Nephron (organoid): ENCODE data around the gene NFX1.

Experiments used
- H3K27ac Mint-ChIP-seq, 3 experiments: 2 replicates each; pipeline ENCODE4 v1.8.0; 2020; ENCODE audit warnings: mixed read lengths in 3 of 3, mild to moderate bottlenecking in 2 of 3, moderate library complexity in 1 of 3
- H3K27me3 Mint-ChIP-seq: 2 replicates; pipeline ENCODE4 v1.8.0; 2021; ENCODE audit warnings: low read depth, mild to moderate bottlenecking, moderate library complexity, mixed read lengths
- H3K36me3 Mint-ChIP-seq: 2 replicates; pipeline ENCODE4 v1.8.0; 2020; ENCODE audit warnings: low read depth, mixed read lengths
- H3K4me1 Mint-ChIP-seq: 2 replicates; pipeline ENCODE4 v1.8.0; 2020; ENCODE audit warnings: mixed read lengths
- H3K4me3 Mint-ChIP-seq, 3 experiments: 2 replicates each; pipeline ENCODE4 v1.8.0; 2020; ENCODE audit warnings: mild to moderate bottlenecking in 3 of 3, mixed read lengths in 3 of 3, moderate library complexity in 2 of 3
- H3K9me3 Mint-ChIP-seq: 2 replicates; pipeline ENCODE4 v1.8.0; 2020; ENCODE audit warnings: mixed read lengths
- TF ChIP-seq, protein P1 (sequence below), 3 experiments: fragments of 200-600 bp; sonication (generic); IDR thresholded peaks; one replicate each; pipeline ENCODE4 v1.5.0; 2021; ENCODE audit warnings: antibody characterized with exemption in 3 of 3; ENCODE audit not compliant: unreplicated experiment in 3 of 3

The NFX1 gene

DNA sequence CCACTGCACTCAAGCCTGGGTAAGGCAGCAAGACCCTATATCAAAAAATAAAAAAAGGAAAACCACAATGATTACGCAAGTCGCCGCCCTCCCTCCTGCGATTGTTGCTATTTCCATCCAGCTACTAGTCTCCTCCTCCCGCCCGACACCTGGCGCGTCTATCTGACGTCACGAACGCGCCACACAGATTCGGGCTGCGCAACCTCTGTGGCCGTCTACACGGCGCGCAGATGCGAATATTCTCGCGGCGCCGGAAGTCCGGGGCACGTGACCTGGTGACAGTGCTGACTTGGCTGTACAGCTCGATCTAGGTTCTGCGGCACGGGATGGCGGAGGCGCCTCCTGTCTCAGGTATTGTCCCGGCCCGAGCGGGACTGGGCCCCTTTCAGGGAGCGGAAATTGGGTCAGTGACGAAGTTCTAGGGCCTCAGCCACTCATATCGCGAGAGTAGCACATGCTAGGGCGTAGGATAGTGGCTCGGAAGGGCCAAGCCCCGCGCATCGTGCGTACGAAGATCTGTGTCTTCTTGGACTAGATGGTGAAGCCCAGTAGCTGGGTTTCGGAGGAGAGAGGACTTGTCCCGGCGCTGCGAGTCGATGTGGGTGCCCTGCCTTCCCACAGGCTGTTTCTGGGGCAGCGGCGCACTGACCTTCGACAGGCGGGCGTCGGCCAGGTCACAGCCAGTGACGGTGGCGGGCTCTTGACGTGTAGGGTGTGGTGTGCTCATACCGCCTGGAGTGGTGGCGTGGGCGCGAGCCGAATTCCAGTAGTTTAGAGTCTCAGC lies at the start of gene NFX1:
Gene NFX1 (plus strand): TSS at position 270 of the 784 bp plus-strand sequence. CDS start 57 bp downstream, at position 327.
- H3K36me3 Mint-ChIP-seq = peaks cover 18% of the 10 kb centered on the region

DNA sequence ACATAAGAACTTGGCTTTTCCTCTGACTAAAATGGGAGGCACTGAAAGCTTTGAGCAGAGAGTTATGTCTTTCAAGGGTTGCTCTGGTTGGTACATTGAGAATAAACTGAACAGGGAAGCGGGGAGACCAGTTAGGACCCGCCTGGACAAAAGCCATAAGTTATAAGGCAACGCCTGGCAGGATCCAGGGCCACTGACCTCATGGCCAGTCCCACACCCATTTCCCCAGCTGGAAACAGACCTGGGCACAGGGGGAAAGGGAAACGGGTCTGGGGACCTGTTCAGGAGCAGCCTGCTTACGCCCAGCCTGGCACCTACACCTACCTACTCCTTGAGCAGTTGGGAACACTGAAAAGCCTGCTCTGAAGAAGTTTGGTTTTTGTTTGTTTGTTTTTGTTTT lies 49.0 kb upstream of the NFX1 start:
- Mint-ChIP-seq H3K4me1 (peaks cover 7% of the 10 kb centered on the region), H3K27me3 (peaks cover 13% of the 10 kb centered on the region)
- TF ChIP-seq, protein P1, sequence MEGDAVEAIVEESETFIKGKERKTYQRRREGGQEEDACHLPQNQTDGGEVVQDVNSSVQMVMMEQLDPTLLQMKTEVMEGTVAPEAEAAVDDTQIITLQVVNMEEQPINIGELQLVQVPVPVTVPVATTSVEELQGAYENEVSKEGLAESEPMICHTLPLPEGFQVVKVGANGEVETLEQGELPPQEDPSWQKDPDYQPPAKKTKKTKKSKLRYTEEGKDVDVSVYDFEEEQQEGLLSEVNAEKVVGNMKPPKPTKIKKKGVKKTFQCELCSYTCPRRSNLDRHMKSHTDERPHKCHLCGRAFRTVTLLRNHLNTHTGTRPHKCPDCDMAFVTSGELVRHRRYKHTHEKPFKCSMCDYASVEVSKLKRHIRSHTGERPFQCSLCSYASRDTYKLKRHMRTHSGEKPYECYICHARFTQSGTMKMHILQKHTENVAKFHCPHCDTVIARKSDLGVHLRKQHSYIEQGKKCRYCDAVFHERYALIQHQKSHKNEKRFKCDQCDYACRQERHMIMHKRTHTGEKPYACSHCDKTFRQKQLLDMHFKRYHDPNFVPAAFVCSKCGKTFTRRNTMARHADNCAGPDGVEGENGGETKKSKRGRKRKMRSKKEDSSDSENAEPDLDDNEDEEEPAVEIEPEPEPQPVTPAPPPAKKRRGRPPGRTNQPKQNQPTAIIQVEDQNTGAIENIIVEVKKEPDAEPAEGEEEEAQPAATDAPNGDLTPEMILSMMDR (IDR thresholded peaks at IDR 0.05; ENCODE audit: unreplicated experiment in 3 of 3) = no peak

More for the DNA sequence above, at the start of gene NFX1:
- Mint-ChIP-seq H3K4me1 (peaks cover 30% of the 10 kb centered on the region), H3K9me3 (no peaks in the 10 kb centered on the region), H3K27me3 (no peaks in the 10 kb centered on the region), H3K27ac (peak within 1 kb of the TSS; percentile 97 to 100 (median 98)), H3K4me3 (peak within 1 kb of the TSS; percentile 96 to 99 (median 98))
- TF ChIP-seq, protein P1 (IDR thresholded peaks at IDR 0.05; ENCODE audit: unreplicated experiment in 3 of 3) = no peak

DNA sequence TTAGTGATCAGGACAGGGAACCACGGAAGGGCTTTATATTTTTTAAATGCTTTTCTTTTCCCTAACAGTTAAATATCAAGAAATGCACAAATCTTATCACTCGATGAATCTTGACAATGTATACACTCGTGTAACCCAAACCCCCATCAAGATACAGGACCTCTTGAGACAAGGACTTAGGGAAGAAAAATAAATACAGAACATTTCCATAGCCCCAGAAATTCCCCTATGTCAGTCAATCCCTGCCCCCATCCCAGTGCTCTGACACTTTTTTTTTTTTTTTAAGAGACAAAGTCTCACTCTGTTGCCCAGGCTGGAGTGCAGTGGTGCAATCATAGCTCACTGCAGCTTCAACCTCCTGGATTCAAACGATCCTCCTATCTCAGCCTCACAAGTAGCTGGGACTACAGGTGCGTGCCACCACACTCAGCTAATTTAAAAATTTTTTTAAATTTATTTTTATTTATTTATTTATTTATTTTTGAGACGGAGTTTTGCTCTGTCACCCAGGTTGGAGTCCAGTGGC lies 47.6 kb upstream of the NFX1 start:
- no peak overlapping the region for H3K27ac Mint-ChIP-seq
- peaks cover 7% of the 10 kb centered on the region for H3K4me1 Mint-ChIP-seq
- peaks cover 4% of the 10 kb centered on the region for H3K27me3 Mint-ChIP-seq
- H3K9me3 Mint-ChIP-seq = no peaks in the 10 kb centered on the region
- no peak overlapping the region for H3K4me3 Mint-ChIP-seq
- H3K36me3 Mint-ChIP-seq = peaks cover 5% of the 10 kb centered on the region
- TF ChIP-seq, protein P1 (IDR thresholded peaks at IDR 0.05; ENCODE audit: unreplicated experiment in 3 of 3) = no peak

More for the DNA sequence above, 49.0 kb upstream of the NFX1 start:
- Mint-ChIP-seq H3K4me3 (no peak overlapping the region), H3K9me3 (no peaks in the 10 kb centered on the region), H3K36me3 (no peaks in the 10 kb centered on the region), H3K27ac (no peak overlapping the region)

DNA sequence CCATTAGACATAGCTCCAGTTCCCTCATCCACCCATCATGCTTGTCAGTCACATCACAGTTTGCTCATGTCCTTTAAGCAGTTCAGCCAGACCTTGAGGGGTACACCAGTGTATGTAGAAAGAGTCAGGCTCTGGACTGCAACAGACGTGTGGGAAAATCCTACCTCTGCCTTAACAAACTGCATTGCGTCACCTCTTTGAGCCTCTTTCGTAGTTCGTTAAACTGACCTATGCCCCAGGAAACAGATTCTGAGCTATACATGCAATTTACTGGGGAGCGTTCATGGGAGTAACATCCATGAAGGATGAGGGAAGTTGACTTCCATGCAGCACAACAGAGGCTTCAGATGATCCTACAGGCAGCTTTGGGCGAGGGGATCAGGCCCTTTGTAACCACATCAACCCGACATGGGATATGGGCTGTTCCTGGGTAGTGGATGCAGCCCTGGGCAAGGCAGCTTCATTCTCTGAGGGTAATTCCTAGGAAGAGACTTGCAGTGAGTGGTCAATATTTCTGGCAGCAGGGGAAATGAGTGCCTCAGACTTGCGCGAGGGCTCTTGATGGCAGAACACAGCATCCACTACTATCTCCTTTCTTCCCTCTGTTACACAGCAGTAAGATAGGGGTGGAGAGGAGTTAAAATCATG lies 46.1 kb upstream of the NFX1 start:
- H3K4me3 Mint-ChIP-seq = no peak overlapping the region
- peaks cover 4% of the 10 kb centered on the region for H3K27me3 Mint-ChIP-seq
- TF ChIP-seq, protein P1 (IDR thresholded peaks at IDR 0.05; ENCODE audit: unreplicated experiment in 3 of 3) = no peak
- no peaks in the 10 kb centered on the region for H3K9me3 Mint-ChIP-seq
- H3K27ac Mint-ChIP-seq = no peak overlapping the region
- H3K4me1 Mint-ChIP-seq = peaks cover 7% of the 10 kb centered on the region
- H3K36me3 Mint-ChIP-seq = peaks cover 9% of the 10 kb centered on the region

DNA sequence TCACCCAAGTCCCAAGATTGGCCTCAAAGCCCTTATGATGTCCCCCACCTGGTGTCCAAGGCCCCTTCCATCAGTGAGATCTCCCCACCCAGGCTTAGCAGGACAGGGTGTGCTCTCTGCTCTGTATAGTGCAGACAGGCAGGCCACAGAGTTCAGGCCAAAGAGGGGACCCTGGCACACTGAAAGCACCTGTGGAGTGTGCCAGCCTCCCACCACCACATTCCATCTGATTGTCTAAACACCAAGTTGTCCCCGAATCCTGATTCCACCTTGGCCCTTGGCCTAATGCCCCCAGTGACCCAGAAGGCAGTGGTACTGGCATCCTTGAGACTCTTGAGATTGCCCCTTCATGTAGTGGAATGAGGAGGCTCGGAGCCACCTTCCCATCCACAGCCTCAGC lies 45.0 kb upstream of the NFX1 start:
- no peak overlapping the region for H3K4me3 Mint-ChIP-seq
- peaks cover 9% of the 10 kb centered on the region for H3K36me3 Mint-ChIP-seq
- no peaks in the 10 kb centered on the region for H3K9me3 Mint-ChIP-seq
- TF ChIP-seq, protein P1 (IDR thresholded peaks at IDR 0.05; ENCODE audit: unreplicated experiment in 3 of 3) = no peak
- H3K27me3 Mint-ChIP-seq = peaks cover 4% of the 10 kb centered on the region
- H3K27ac Mint-ChIP-seq = no peak overlapping the region
- H3K4me1 Mint-ChIP-seq = no peaks in the 10 kb centered on the region
